ENCODE results near the gene ATXN7L3.

The ATXN7L3 gene

DNA sequence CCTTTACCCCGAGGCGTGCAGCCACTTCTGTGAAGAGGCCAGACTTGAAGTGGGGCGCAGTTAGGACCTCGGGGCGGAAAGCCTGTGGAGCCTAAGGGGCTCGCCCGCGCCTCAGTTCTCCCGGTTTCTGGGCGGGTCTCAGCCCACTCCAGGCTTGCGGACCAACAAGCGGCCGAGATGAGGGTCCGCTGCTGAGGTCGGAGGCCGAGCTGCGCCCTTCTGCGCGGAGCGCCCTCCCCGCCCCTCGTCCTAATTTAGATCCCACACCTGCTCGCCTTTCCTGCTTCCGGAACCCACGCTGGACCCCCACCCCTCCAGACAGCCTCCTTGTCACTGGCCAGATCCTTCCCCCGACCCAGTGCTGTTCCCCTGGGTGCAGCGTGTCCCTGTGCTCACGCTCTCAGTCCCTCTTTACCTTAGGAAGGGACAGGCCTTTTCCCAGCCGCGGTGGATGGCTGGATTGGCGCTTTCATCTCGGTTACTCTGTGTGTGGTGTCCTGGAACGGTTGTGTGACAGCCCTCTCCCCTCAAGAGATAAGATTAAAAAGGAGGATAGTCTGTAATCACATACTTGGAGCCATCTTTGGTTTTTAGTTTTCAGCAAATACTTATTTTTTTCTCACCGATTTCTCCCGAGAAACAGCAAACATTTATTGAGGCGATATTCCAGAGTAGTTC is 933 bp upstream of the ATXN7L3 start:
- no peak for DNase-seq (ENCODE audit: low read depth in 2 of 2, low spot score in 1 of 2)

GRCh38 chr17:44198721-44199552 is 747 bp downstream of the ATXN7L3 start:
- DNase-seq (ENCODE audit: low read depth in 2 of 2, low spot score in 1 of 2) = no peak

DNA sequence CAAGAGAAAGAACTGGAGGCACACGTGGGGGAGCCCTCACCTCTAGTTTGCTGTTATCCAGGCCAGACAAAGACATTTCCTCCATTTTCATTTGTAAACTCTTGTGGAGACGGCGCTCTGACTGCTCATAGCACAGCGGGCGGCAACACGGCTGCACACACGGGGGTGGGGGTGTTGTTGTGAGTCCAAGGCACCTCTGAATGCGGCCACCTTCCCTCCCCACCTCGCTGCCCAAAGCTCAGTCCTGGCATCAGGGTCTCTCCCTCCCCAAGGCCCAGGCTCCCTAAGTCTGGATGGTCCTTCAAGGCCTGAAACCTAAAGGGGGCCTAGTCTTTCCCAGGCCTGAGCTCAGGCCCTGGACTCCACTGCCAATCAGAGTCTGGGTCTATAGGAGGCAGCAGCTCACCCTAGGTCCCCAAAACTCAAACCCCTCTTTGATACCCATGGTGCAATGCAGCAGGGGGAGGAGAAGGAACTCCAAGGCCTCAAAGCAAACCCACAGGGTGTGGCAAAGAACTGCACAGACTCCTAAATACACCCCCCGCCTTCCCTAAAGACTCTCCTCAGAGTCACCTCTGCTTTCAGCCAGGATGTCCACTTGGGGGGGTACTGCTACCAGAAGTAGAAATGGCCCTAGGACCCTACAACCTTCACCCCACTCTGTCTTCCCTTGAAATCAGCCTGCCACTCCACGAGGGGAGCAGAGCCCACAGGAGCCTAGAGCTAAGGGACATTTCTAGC is 1.5 kb downstream of the ATXN7L3 start:
- no peak for DNase-seq (ENCODE audit: low read depth in 2 of 2, low spot score in 1 of 2)

DNA sequence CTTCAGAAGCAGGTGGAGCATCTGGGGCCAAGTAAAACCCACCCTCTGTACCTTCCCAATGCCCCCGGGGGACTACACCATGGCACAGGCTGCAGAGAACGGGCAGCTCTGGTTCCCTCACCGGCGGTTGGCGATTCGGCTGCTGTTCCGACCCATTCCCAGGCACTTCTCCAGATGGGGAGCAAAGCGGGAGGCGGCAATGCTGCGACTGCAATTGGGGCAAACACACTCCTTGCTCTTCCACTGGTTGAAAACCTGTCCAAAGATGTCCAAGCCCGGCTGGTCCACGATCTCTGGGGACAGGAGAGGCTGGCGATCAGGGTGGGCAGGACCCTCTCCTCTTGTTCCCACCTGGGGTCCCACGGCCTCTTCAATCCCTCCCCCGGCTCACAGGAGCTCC is 2.6 kb downstream of the ATXN7L3 start:
- no peak for DNase-seq (ENCODE audit: low read depth in 2 of 2, low spot score in 1 of 2)

- DNase-seq (ENCODE audit: low read depth in 2 of 2, low spot score in 1 of 2) = no peak
These were observed 6.2 kb downstream of the ATXN7L3 start for GRCh38 chr17:44193326-44194084.

DNA sequence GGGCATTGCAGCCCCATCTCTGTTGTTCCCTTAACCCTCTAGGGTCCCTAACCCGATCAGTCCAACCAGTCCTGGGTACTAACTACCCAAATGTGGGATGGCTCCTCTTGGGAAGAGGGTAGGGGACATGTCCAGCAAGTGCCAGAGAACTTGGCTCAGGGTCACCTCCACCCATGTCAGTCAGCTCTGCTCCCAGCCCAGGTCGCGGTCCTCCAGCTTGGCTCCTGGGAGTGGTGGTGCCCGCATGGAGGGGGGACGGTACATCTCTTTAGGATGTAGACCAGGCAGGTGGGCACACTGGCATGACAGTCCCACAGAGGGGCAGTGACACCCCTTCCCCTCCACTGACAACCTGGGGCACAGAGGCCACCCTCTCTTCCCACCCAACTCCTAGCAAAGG is 6.9 kb downstream of the ATXN7L3 start:
- no peak for DNase-seq (ENCODE audit: low read depth in 2 of 2, low spot score in 1 of 2)

DNA sequence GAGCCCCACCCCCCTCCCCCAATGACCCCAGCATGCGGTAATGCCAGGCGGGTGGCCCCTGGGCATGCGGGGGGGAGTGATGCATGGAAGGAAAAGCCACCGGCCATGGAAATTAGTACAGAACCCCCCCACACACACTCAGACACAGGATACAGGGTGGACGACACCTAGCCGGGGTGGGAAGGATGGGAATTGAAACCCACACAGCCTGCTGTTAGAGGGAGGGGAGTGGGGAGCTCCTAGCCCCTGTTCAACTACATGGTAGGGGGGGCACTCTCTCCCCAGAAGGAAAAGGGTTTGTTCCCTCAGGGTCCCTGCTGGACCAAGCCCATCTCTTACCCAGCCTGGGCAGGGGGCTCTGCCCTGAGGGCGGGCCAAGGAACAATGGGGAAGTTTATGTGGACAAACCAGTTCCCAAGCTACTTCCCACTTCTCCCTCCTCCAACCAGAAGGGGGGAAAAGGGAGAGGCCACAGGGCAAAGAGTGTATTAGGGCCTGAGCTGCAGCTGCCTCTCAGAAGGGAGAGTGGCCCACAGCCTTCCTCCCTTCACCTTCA is 7.7 kb downstream of the ATXN7L3 start:
- no peak for DNase-seq (ENCODE audit: low read depth in 2 of 2, low spot score in 1 of 2)

DNA sequence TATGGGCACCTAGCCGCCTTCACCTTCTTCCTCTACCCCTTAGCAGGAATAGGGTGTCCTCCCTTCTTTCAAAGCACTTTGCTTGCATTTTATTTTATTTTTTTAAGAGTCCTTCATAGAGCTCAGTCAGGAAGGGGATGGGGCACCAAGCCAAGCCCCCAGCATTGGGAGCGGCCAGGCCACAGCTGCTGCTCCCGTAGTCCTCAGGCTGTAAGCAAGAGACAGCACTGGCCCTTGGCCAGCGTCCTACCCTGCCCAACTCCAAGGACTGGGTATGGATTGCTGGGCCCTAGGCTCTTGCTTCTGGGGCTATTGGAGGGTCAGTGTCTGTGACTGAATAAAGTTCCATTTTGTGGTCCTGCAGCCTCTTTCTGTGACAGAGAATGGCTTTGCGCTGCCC is 8.3 kb downstream of the ATXN7L3 start:
- DNase-seq (ENCODE audit: low read depth in 2 of 2, low spot score in 1 of 2) = no peak

DNA sequence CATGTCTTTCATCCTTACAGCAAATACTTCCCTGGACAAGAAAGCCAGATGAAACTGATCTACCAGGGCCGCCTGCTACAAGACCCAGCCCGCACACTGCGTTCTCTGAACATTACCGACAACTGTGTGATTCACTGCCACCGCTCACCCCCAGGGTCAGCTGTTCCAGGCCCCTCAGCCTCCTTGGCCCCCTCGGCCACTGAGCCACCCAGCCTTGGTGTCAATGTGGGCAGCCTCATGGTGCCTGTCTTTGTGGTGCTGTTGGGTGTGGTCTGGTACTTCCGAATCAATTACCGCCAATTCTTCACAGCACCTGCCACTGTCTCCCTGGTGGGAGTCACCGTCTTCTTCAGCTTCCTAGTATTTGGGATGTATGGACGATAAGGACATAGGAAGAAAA is 9.2 kb downstream of the ATXN7L3 start:
- no peak for DNase-seq (ENCODE audit: low read depth in 2 of 2, low spot score in 1 of 2)

GRCh38 chr17:44188576-44189403 is 10.9 kb downstream of the ATXN7L3 start:
- DNase-seq (ENCODE audit: low read depth in 2 of 2, low spot score in 1 of 2) = no peak

DNA sequence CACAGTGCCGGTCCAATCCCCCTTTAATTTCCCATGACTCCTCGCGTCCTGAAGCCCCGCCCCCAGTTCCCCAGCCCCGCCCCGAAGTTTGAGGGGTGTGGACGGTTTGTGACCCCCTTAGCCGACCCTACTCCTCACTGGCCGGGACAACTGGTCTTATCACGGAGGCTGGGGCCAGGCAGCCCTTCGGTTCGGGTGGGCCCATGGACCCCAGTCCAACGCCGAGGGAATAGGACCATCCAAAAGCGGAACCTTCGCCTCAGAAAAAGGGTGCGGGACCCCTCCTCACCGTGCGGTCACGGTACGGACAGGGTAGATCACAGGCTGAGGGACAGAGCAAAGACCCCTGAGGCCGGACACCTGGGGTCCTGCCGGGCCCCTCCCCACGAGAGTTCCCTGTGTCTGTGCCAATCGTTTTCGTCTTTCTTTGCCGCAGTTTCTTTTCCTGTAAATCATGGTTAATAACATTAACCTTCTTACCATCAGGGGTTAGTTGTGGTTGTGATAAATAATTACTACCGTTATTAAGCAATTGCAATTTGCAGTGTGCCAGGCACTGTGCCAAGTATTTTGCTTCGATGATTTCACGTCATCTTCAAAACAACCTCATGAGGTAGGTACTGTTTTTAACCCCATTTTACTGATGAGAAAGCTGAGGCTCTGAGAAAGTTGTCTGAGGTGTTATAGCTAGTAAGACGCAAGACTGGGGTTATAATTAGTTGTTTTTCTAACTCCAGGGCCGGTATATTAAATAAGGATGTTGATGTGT is 12.4 kb downstream of the ATXN7L3 start:
- DNase-seq (ENCODE audit: low read depth in 2 of 2, low spot score in 1 of 2) = no peak

- DNase-seq (ENCODE audit: low read depth in 2 of 2, low spot score in 1 of 2) = peak; percentile 98
These were observed 13.2 kb downstream of the ATXN7L3 start, which contains the start of gene TMUB2 for GRCh38 chr17:44186307-44187130. Gene TMUB2, plus strand, starts transcription at chr17:44186972. Its CDS starts 737 bp downstream, at chr17:44187709.

- no peak for DNase-seq (ENCODE audit: low read depth in 2 of 2, low spot score in 1 of 2)
These were observed 15.4 kb downstream of the ATXN7L3 start for GRCh38 chr17:44184212-44184810.

DNA sequence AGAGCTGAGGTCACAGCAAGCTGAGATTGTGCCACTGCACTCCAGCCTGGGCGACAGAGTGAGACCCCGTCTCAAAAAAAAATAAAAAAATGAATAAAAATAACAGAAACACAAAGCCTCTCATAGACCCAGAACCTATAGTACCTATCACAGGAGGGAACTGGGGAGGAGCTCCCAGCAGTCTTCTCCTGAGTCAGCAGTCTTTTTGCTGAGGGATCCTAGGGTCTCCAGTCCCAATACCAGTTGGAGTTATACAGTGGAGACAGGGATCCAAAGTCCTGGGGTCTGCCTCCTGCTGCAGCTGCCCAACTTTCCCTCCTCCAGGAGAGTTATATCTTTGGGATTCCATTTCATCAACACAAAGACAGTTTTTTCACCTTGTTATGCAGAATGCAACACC is 16.7 kb downstream of the ATXN7L3 start:
- no peak for DNase-seq (ENCODE audit: low read depth in 2 of 2, low spot score in 1 of 2)

DNA sequence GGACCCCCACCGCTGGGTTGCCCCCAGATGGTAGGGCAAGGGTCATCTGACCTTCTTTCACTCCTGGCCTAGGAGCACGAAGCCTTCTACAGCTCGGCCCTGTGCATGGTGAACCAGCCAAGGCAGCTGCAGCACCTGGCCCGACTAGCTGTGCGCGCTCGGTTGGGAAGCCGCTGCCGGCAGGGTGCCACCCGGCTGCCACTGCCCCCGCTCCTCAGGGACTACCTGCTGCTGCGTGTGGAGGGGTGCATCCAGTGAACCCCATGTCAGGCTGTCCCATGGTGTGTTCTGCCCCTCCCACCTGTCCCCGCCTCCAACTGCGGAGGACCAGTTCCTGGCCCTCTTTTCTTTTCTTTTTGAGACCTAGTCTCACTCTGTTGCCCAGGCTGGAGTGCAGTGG is 21.6 kb downstream of the ATXN7L3 start:
- no peak for DNase-seq (ENCODE audit: low read depth in 2 of 2, low spot score in 1 of 2)

- no peak for DNase-seq (ENCODE audit: low read depth in 2 of 2, low spot score in 1 of 2)
These were observed 22.0 kb downstream of the ATXN7L3 start for GRCh38 chr17:44177640-44178039.

DNA sequence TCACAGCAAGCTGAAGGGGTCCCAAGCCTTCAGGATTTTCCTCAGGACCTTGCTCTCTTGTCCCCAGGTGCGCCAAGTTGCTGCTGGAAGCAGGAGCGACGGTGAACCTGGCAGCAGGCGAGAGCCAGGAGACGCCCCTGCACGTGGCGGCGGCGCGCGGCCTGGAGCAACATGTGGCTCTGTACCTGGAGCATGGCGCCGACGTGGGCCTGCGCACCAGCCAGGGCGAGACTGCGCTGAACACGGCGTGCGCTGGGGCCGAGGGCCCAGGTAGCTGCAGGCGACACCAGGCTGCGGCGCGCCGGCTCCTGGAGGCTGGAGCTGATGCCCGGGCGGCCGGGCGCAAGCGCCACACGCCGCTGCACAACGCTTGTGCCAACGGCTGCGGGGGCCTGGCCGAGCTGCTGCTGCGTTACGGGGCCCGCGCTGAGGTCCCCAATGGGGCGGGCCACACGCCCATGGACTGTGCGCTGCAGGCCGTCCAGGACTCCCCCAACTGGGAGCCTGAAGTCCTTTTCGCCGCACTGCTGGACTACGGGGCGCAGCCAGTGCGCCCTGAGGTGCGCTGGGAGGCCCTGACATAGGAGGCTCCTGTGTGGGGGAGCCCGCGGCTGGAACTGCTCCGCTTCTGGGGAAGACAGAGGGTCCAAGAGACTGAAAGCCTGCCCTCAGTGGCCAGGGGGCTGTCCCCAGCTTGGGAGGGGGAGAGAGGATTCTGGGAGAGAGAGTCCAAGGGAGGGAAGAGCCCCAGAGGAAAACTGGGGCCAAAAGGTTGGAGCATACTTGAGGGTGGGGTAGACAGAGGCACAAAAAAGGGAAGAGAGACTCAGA is 22.8 kb downstream of the ATXN7L3 start:
- no peak for DNase-seq (ENCODE audit: low read depth in 2 of 2, low spot score in 1 of 2)

Measured in stimulated activated CD8-positive, alpha-beta memory T cell treated with anti-CD3 and anti-CD28 coated beads, Interleukin-4, amount 100 ng/mL, for 4 hours (primary cell).